IPS-11a (cell line): ENCODE results near the gene NCOA4.
"Not testable (repeated sequence)": the region's sequence is repeated elsewhere in the genome, so short reads cannot be mapped to it uniquely, and the experiment has no call there.

Experiments
- H3K4me3 ChIP-seq: one replicate; pipeline ENCODE4 v1.5.1; 2013; ENCODE audit warnings: low read depth, low read length, control low read depth

The NCOA4 gene

DNA sequence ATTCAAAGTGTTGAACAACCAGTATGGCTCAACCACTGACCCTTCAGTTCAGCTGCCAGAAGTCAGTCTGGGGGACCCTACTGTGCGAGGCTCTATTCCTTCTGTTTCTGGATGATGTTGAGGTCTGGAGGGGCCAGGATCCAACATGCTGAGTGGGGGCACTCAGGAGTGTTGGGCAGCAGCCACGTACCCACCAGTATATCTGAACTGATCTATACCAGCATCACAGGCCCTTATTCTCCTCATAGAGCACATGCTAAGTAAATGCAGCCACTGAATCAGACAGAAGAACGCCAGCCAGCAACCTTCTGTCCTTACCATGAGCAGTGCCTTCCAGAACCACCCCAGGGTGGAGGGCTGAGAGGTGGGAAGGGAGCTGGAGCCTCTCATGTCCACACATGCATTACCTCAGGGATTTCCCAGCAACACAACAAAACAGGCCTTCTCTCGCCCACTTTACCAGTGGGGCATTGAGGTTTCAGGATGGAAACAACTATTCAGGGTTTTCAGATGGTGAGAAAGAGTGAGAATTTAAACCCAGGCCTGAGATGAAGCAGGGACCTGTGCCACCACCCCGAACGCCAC, 22.5 kb upstream of the NCOA4 start:
- no peak overlapping the region for H3K4me3 ChIP-seq

DNA sequence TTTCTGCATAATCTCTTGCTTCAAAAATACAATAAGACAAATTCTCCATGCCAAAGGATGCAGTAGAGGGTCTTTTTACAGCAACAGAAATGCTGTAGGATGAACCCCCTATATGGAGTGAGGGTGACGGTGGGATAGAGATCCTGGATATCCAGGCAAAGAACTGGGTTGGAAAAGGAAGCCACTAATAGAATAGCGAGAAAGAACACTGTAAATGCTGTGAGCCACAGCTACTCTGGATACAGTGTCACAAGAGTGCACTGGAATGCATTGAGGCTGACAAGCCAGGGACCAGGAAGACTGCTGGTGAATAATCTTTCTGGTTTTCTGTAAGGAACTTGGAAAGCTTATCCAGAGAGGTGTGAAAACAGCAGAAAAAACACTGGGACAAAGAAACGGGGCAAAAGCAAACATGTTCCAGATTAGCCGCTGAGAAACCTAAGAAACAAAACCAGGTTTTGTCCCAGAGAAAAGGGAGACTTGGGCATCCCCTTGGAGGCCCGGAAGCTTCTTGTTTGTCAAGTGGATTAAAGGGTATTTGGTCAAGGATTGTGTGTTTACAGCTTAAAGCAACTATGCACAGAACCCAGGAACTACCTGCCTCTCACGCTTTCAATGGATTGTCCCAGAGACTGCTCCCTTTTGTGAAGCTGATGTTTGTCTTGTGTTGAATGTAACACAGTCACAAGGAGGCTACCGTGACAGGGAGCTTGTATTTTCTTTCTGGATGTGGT, 21.8 kb upstream of the NCOA4 start:
- no peak overlapping the region for H3K4me3 ChIP-seq

- no peak overlapping the region for H3K4me3 ChIP-seq
These were observed 20.7 kb upstream of the NCOA4 start for GRCh38 chr10:46050941-46051623.

DNA sequence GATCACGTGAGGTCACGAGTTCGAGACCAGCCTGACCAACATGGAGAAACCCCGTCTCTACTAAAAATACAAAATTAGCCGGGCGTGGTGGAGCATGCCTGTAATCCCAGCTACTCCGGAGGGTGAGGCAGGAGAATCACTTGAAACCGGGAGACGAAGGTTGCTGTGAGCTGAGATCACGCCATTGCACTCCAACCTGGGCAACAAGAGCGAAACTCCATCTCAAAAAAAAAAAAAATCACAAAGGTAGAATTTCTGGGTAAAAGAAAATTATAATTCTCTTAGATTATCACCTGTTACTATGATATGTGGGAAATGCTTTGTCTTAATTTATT, 19.0 kb upstream of the NCOA4 start:
- H3K4me3 ChIP-seq, result not testable (repeated sequence)

DNA sequence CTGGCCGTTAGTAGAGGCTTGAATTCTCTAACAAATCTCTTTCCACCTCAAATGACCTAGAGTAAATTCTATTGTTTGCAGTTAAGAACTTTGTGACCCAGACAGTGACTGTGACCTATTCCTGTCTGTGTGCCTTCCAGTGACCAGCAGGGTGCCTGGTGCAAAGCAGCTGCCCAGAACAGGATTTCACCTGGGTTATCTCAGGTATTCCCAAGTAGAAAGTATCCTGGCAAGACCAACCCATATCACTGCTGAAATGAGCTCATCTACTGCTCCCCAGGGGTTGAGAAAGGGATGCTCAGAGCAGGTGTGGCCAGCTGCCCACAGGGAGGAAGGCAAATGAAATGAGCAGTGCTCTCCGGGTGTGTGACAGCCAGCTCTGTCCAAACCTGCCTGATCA, 17.7 kb upstream of the NCOA4 start:
- H3K4me3 ChIP-seq, result no peak overlapping the region

GRCh38 chr10:46046261-46046660, 15.8 kb upstream of the NCOA4 start, which contains the start of gene MSMB:
Gene MSMB (minus strand): TSS chr10:46046269. CDS start chr10:46046237, 32 bp downstream.
- no peak within 1 kb of the TSS for H3K4me3 ChIP-seq

- H3K4me3 ChIP-seq, result no peak overlapping the region
These were observed 12.1 kb upstream of the NCOA4 start for GRCh38 chr10:46042527-46042926.

GRCh38 chr10:46040004-46040403, 9.6 kb upstream of the NCOA4 start:
- H3K4me3 ChIP-seq, result no peak overlapping the region

DNA sequence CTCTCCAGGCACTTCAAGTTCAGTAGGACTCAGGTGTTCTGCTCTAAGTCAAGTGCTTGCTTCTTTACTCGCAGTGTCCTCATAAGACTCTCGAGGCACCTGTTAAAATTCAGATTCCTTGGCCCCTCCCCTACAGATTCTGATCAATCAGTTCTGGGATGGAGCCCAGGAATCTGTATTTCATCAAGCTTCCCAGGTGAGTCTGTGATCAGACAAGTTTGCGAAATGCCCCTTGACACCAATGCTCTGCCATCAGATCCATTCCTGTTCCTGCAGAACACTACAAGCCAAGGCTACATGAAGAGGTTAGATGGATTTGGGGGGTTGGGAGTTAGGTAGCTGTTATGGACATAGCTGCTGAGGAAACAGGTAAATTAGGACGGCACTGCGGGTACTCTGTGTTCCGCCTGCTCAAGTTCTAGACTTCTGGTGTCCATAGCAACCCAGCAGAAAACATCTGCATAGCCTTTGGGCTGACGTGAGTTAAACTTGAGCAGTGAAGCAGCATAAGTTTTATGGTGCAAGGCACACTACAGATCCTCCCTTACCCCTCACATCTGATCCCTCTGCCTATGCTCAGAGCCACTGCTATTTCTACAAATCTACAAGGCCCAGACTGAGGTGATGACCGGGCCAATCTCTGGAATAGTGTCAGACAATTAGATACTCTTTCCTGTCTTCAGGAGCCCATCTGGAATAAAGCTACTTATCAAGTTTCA, 6.8 kb upstream of the NCOA4 start:
- no peak overlapping the region for H3K4me3 ChIP-seq

- H3K4me3 ChIP-seq, result no peak overlapping the region
These were observed 5.8 kb upstream of the NCOA4 start for GRCh38 chr10:46035923-46036849.

- no peak overlapping the region for H3K4me3 ChIP-seq
These were observed 3.2 kb upstream of the NCOA4 start for GRCh38 chr10:46033602-46034011.

DNA sequence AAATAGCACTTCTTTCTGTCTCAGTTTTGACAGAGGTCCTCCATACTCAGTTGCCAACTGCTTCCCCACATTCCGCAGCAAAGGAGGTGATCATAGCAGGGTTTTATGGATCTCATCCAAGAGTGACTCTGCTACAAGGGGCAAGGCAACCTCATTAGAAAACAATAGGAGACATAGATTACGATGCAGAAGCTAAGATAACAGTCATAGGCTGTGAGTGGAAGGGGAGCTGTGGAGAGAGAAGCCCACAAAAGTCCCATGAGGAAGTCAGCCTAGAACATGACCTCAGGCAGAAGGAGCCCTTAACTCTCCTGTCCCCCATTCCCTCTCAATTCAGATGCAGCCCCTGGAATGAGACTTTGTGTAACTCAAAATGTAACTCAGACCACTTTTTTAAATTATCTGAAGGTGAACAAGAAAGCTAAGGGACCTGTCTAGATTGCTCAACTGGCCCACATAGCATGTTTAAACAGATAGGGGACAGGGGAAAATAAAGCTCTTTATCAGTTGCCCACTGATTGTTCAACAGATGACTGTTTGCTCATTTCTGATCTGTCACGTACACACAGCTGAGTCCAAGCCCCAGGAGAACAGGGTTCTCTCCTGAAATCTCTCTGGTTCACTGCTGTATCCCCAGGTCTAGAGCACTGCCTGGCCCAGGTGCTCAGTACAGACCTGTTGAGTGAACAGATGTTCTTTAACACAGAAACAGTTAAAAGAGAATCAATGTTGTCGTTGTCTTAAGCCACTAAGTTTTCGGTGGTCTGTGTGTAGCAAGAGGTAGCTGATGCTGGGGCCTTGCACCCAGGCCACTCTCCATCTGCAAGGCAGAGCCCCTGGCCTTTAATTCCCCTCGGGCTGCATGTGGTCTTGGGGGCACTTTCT, 1.5 kb upstream of the NCOA4 start:
- H3K4me3 ChIP-seq, result no peak overlapping the region

- H3K4me3 ChIP-seq, result peak overlapping the region; percentile 90
These were observed 877 bp downstream of the NCOA4 start for GRCh38 chr10:46029461-46030030.

DNA sequence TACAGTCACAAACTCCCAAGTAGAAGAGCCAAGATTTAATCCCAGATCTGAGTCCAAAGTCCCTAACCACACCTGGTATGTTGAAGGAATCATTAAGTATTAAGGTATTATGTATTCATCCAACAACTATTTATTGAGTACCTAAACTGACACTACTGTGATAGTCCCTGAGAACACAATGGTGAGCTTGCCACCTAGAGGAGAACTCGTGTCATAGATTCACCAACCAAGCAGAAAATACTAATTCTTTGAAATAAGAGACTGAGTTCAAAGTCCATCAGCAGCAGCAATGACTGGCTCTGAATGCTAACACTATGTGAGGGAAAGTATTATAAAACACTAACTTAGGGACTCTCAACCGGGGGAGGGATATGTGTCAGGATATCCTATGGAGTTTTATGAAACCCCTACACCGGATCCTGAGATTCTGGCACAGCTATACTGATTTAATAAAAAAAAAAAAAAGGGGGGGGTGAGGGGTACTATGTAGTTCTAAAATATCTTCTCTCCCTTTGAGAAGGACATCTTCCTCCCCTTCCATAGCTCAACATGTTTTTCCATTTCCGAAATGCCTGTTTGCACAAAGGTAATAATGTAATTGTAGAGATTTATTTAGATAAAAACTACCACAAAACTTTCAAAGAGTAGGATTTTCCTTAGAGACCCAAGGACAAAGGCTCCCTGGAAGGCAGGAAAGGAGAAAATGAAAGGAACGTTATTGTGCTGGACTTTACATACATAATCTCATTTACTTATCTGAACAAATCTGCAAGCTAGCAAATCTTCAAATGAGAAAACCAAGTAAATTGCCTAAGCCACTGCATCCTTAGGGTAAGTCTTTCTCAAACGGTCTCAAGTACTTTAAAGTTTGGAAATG, 1.6 kb downstream of the NCOA4 start:
- H3K4me3 ChIP-seq, result no peak overlapping the region

DNA sequence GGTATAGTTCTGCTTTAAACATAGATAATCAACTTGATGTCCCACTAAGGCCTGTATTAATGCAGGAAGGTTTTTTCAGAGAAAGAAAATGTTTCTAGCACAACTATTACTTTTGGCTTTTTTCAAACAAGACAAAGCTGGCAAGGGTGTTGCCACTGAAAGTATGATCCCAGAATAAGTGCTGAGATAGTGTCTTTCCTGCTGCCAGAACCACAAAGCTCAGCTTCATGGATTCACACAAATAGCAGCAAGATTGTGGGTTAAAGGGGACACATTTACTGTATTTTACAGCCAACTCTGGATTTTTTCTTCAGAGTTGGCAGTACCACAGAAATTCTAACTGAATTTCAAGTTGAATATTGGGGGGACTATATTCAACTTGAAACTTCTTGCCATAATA, 4.3 kb downstream of the NCOA4 start:
- H3K4me3 ChIP-seq, result no peak overlapping the region

- no peak overlapping the region for H3K4me3 ChIP-seq
These were observed 5.0 kb downstream of the NCOA4 start for GRCh38 chr10:46025406-46025805.

- no peak overlapping the region for H3K4me3 ChIP-seq
These were observed 5.5 kb downstream of the NCOA4 start for GRCh38 chr10:46024948-46025347.

DNA sequence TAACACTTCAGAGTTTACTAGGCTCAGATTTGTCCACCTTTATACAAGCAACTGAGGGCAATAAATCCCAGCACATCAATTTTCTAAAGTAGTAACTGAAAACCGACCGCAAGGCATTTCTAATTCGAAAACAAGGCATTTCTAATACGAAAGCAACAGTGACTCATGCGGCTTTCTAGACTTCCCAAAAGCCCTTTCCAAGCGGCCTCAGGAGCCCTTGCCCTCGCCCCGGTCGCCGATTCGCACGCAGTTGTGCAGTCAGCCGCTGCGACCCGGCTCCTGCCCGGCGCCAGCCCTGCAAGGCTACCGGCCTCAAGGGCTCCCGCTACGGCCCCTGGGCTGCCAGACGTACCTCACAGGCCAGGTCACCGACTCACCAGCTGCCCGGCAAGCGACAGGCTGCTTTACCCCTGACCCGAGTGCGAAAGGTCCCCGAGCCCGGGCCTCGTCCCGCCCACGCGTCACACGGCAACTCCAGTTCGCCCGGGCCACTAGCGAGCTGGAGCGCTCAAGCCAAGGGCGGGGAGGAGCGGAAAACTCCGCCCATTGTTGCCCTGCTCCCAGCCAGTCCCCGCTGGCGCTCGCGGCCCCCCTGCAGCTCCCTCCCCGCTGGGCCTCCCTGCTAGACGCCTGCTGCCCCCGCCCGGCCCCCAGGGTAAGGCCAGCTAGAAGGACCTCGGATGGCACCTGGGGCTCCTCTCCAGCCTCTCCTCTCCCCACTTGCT, 7.3 kb downstream of the NCOA4 start:
- peak overlapping the region; percentile 60 for H3K4me3 ChIP-seq
